Transverse colon (tissue), 4 donors: ENCODE measurements around the gene NMT2. TPM values are rescaled to one million over a fixed set of nuclear protein-coding genes. Genes with fewer than 3 reads are reported as not detected.

Experiments
- DNase-seq: peaks from one replicate; pipeline ENCODE4 v3.0.0-alpha.2; 2019
- H3K27ac ChIP-seq, 4 donors: fragments of 200-600 bp; sonication (generic); 2 replicates each; pipeline ENCODE4 v1.5.1; 2016 to 2018; ENCODE audit warnings: inconsistent platforms in 4 of 4
- H3K27me3 ChIP-seq: fragments of 200-600 bp; sonication (generic); 2 replicates; pipeline ENCODE4 v1.5.1; 2017; ENCODE audit warnings: inconsistent platforms
- H3K36me3 ChIP-seq, 4 donors: fragments of 200-600 bp; sonication (generic); 2 replicates each; pipeline ENCODE4 v1.5.1; 2017 to 2019; ENCODE audit warnings: inconsistent platforms in 4 of 4
- H3K4me1 ChIP-seq, 4 donors: fragments of 200-600 bp; sonication (generic); 2 replicates each; pipeline ENCODE4 v1.5.1; 2017 to 2020; ENCODE audit warnings: inconsistent platforms in 4 of 4
- H3K4me3 ChIP-seq, 4 donors: fragments of 200-600 bp; sonication (generic); 1 replicate in 1 of 4; 2 replicates in 3 of 4; pipeline versions ENCODE4 v1.5.1 to v1.6.1; 2017 to 2019; ENCODE audit warnings: inconsistent platforms in 4 of 4
- H3K9me3 ChIP-seq, 2 donors: fragments of 200-600 bp; sonication (generic); 2 replicates each; pipeline ENCODE4 v1.5.1; 2017 to 2019; ENCODE audit warnings: inconsistent platforms in 2 of 2
- EP300 ChIP-seq: sonication (generic); formaldehyde crosslinking; IDR thresholded peaks from one replicate; pipeline ENCODE4 v1.6.1; 2017; ENCODE audit warnings: antibody characterized with exemption, low read depth
- POLR2A ChIP-seq: fragments of 450-650 bp; IDR thresholded peaks from one replicate; pipeline ENCODE4 v1.6.1; 2016; ENCODE audit warnings: antibody characterized with exemption, mild to moderate bottlenecking, moderate library complexity
- POLR2AphosphoS5 ChIP-seq, 3 donors: sonication (generic); formaldehyde crosslinking; IDR thresholded peaks; one replicate each; pipeline ENCODE4 v1.6.1; 2016; ENCODE audit warnings: antibody characterized with exemption in 3 of 3
- WGBS, 2 donors: methylation state at CpG; one replicate each; pipeline ENCODE4 v1.1.5; 2018; ENCODE audit warnings: low coverage in 1 of 2; 5-methylcytosine and 5-hydroxymethylcytosine counted together
- in situ Hi-C, 4 donors: fragments of 200-750 bp; cut with MboI; loops; one replicate each; pipeline versions ENCODE4 v1.15.0 to v1.15.1; 2017; ENCODE audit warnings: low sequenced_read_pairs in 3 of 4, low pct_ligation_motif_present in 1 of 4, low pct_unique_long_range_greater_than_20kb in 1 of 4
- intact Hi-C: fragments of 100-400 bp; cut with DNase I; formaldehyde crosslinking; loops from one replicate; pipeline ENCODE4 v1.15.1; 2023; ENCODE audit warnings: low total_unique reads
- total RNA-seq, 4 donors: library from RNA; depleted of rRNA; stranded (reverse); fragments of >200 nt; gene quantifications; one replicate each; pipeline ENCODE4 v1.1.0, GENCODE V29; 2016
- TF ChIP-seq, protein P1 (sequence below), 5 experiments: fragments of 200-600 bp in 3 of 5; fragments of 450-650 bp in 2 of 5; sonication (generic) in 3 of 5; IDR thresholded peaks; 1 replicate in 2 of 5; 2 replicates in 3 of 5; pipeline ENCODE4 v1.5.1; 2016 to 2017; ENCODE audit warnings: antibody characterized with exemption in 5 of 5, inconsistent platforms in 3 of 5, mild to moderate bottlenecking in 2 of 5, moderate library complexity in 1 of 5

The NMT2 gene
- total RNA-seq: 10 to 100 TPM in 3 of 4 donors, 1 to 10 TPM in 1; 5.2 to 39.3 (median 33.8) TPM

GRCh38 chr10:15168291-15168785, at the start of gene NMT2:
Gene NMT2 (minus strand): TSS chr10:15168693. CDS start chr10:15168612, 81 bp downstream.
- intact Hi-C loops: no loop called here
- Histone ChIP-seq H3K4me3 (peak within 1 kb of the TSS; percentile 89 to 95 (median 94)), H3K4me1 (peaks cover 0 to 36% (median 10%) of the 10 kb centered on the region in 4 donors), H3K27me3 (no peaks in the 10 kb centered on the region), H3K9me3 (no peaks in the 10 kb centered on the region), H3K27ac (peak within 1 kb of the TSS; percentile 93 to 98 (median 96)), H3K36me3 (no peaks in the 10 kb centered on the region)
- DNase-seq: no peak
- TF ChIP-seq POLR2AphosphoS5 (IDR thresholded peaks at IDR 0.05) (peak; percentile 96 to 99 (median 97)), EP300 (no peak), POLR2A (peak; percentile 88)
- TF ChIP-seq, protein P1, sequence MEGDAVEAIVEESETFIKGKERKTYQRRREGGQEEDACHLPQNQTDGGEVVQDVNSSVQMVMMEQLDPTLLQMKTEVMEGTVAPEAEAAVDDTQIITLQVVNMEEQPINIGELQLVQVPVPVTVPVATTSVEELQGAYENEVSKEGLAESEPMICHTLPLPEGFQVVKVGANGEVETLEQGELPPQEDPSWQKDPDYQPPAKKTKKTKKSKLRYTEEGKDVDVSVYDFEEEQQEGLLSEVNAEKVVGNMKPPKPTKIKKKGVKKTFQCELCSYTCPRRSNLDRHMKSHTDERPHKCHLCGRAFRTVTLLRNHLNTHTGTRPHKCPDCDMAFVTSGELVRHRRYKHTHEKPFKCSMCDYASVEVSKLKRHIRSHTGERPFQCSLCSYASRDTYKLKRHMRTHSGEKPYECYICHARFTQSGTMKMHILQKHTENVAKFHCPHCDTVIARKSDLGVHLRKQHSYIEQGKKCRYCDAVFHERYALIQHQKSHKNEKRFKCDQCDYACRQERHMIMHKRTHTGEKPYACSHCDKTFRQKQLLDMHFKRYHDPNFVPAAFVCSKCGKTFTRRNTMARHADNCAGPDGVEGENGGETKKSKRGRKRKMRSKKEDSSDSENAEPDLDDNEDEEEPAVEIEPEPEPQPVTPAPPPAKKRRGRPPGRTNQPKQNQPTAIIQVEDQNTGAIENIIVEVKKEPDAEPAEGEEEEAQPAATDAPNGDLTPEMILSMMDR (IDR thresholded peaks at IDR 0.05): peak in 4 of 5 experiments; percentile 24 to 50 (median 36)
- WGBS, 2 donors: 1% methylated on average over 40 of the region's 70 CpGs; no CpG with 5 or more reads in 1 of the 2 donors
- in situ Hi-C loops: no loop called here

- WGBS, 2 donors: 85 to 96% methylated on average over 6 of the region's 6 CpGs
- Histone ChIP-seq H3K27me3 (no peaks in the 10 kb centered on the region), H3K27ac (no peak overlapping the region), H3K36me3 (no peaks in the 10 kb centered on the region), H3K4me3 (no peak overlapping the region), H3K4me1 (no peaks in the 10 kb centered on the region), H3K9me3 (no peaks in the 10 kb centered on the region)
- in situ Hi-C loops (loop anchor here in 2 of 4 donors (10.0 to 25.0 kb wide), 2 partner anchors 158 to 171 kb away; partner anchors contain the start of gene FAM171A1 (in 1 of the 2)), intact Hi-C loops (no loop called here)
- no peak for TF ChIP-seq POLR2AphosphoS5 (IDR thresholded peaks at IDR 0.05)
- no peak for TF ChIP-seq EP300
- TF ChIP-seq POLR2A: no peak
- TF ChIP-seq, protein P1 (IDR thresholded peaks at IDR 0.05): no peak
- DNase-seq: no peak
Observed at GRCh38 chr10:15216700-15217099, 48.2 kb upstream of the NMT2 start.

DNA sequence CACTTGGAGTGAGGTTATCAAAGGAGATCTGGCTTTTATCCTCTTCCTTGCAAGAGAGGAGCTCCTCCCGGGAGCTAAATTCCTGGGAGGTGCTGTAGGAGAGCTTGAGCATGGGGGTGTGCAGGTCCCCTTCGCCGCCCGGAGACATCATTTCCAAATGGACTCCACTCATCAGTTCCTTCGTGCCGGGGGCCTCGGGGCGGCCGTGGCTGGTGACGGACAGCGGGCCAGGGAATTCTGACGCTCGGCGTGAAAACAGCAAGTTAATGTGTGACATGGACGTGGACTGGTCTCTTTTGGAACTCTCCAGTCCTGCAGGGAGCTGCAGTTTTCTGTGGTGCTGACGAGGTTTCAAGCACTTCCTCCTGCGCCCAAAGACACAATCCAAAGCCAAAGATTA, 45.7 kb upstream of the NMT2 start:
- no peaks in the 10 kb centered on the region for H3K27me3 ChIP-seq
- H3K4me3 ChIP-seq: no peak overlapping the region
- H3K36me3 ChIP-seq: no peaks in the 10 kb centered on the region
- no peaks in the 10 kb centered on the region for H3K9me3 ChIP-seq
- no peaks in the 10 kb centered on the region for H3K4me1 ChIP-seq
- intact Hi-C loops (no loop called here), in situ Hi-C loops (loop anchor here in 2 of 4 donors (10.0 to 25.0 kb wide), 2 partner anchors 161 to 173 kb away; partner anchors contain the start of gene FAM171A1 (in 1 of the 2))
- TF ChIP-seq EP300: no peak
- TF ChIP-seq, protein P1 (IDR thresholded peaks at IDR 0.05): no peak
- TF ChIP-seq POLR2AphosphoS5 (IDR thresholded peaks at IDR 0.05): no peak
- TF ChIP-seq POLR2A: no peak
- H3K27ac ChIP-seq: no peak overlapping the region
- 88 to 93% methylated on average over 3 to 17 of the region's 17 CpGs for WGBS, 2 donors
- DNase-seq: no peak

- Histone ChIP-seq H3K27ac (no peak overlapping the region), H3K4me1 (no peaks in the 10 kb centered on the region), H3K36me3 (no peaks in the 10 kb centered on the region), H3K9me3 (no peaks in the 10 kb centered on the region), H3K4me3 (no peak overlapping the region), H3K27me3 (no peaks in the 10 kb centered on the region)
- in situ Hi-C loops (loop anchor here in 2 of 4 donors (10.0 to 25.0 kb wide), 2 partner anchors 161 to 174 kb away; partner anchors contain the start of gene FAM171A1 (in 1 of the 2)), intact Hi-C loops (no loop called here)
- TF ChIP-seq, protein P1 (IDR thresholded peaks at IDR 0.05): no peak
- 92% methylated on average over 18 of the region's 18 CpGs; no CpG with 5 or more reads in 1 of the 2 donors for WGBS, 2 donors
- DNase-seq: no peak
Observed at GRCh38 chr10:15213461-15213861, 45.0 kb upstream of the NMT2 start.
